ENCODE measurements around the gene PRM2.

Gene PRM2

DNA sequence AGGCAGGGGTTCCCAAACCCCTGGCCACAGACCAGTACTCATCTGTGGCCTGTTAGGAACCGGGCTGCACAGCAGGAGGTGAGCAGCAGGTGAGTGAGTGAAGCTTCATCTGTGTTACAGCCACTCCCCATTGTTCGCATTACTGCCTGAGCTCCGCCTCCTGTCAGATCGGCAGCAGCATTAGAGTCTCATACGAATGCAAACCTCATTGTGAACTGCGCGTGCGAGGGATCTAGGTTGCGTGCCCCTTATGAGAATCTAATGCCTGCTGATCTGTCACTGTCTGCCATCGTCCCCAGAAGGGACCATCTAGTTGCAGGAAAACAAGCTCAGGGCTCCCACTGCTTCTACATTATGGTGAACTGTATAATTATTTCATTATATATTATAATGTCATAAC lies 43.9 kb upstream of the PRM2 start:
- Histone ChIP-seq H3K9me3 (no peaks in the 10 kb centered on the region), H3K36me3 (no peaks in the 10 kb centered on the region), H3K27me3 (no peaks in the 10 kb centered on the region), H3K27ac (no peak overlapping the region), H3K4me3 (ENCODE audit: low read depth in 1 of 2, low read length in 1 of 2) (no peak overlapping the region), H3K4me1 (ENCODE audit: control insufficient read depth in 1 of 2, insufficient read depth in 1 of 2, low read depth in 1 of 2, low read length in 1 of 2) (no peaks in the 10 kb centered on the region)
- TF ChIP-seq, protein P1, sequence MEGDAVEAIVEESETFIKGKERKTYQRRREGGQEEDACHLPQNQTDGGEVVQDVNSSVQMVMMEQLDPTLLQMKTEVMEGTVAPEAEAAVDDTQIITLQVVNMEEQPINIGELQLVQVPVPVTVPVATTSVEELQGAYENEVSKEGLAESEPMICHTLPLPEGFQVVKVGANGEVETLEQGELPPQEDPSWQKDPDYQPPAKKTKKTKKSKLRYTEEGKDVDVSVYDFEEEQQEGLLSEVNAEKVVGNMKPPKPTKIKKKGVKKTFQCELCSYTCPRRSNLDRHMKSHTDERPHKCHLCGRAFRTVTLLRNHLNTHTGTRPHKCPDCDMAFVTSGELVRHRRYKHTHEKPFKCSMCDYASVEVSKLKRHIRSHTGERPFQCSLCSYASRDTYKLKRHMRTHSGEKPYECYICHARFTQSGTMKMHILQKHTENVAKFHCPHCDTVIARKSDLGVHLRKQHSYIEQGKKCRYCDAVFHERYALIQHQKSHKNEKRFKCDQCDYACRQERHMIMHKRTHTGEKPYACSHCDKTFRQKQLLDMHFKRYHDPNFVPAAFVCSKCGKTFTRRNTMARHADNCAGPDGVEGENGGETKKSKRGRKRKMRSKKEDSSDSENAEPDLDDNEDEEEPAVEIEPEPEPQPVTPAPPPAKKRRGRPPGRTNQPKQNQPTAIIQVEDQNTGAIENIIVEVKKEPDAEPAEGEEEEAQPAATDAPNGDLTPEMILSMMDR (IDR thresholded peaks at IDR 0.05), result no peak

DNA sequence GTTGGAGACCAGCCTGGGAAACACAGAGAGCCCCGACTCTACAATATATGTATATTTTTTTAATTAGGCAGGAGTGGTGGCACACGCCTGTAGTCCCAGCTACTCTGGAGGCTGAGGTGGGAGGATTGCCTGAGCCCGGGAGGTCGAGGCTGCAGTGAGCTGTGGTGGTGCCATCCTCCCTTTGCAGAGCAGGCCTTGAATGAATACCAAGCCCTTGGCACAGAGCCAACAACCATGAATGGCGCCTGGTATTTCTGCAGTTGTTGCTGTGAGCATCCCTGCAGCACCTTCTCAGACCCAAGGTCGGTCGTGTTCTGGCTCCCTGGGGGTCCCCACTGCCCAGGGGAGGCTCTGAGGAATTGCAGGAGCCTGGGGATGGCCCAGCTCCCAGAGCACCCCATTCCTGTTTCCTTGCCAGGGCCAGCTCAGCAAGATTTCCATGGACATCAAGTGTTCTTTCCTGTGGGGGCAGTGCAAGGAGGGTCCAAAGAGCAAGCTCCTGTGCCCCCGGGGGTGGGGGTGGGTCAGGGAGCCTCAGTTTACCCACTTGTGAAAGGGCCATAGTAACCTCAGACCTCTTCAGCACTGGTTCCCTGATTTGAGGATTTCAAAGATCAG lies 43.4 kb upstream of the PRM2 start:
- no peaks in the 10 kb centered on the region for H3K36me3 ChIP-seq
- no peaks in the 10 kb centered on the region for H3K27me3 ChIP-seq
- no peaks in the 10 kb centered on the region for H3K4me1 ChIP-seq (ENCODE audit: control insufficient read depth in 1 of 2, insufficient read depth in 1 of 2, low read depth in 1 of 2, low read length in 1 of 2)
- H3K4me3 ChIP-seq (ENCODE audit: low read depth in 1 of 2, low read length in 1 of 2), result no peak overlapping the region
- H3K9me3 ChIP-seq, result no peaks in the 10 kb centered on the region
- TF ChIP-seq, protein P1 (IDR thresholded peaks at IDR 0.05), result no peak
- no peak overlapping the region for H3K27ac ChIP-seq

DNA sequence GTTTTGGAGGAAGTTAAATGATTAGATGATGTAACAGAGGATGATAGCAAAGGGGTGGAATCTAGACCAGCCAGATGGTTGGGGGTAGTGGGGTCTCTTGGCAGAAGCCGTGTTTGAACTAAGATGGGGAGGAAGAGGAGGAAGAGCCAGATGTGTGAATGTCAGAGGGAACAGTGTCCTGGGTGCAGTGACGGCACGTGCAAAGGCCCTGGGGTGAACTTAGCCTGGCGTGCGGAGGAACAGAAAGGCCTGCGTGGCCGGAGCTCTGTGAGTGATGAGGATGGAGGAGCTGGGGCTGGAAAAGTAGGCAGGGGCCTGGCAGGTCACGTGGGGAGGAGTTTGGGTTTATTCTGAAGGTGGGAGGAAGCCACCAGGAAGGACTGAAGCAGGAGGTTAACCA lies 42.5 kb upstream of the PRM2 start:
- Histone ChIP-seq H3K4me3 (ENCODE audit: low read depth in 1 of 2, low read length in 1 of 2) (no peak overlapping the region), H3K27me3 (no peaks in the 10 kb centered on the region), H3K9me3 (no peaks in the 10 kb centered on the region), H3K27ac (no peak overlapping the region), H3K36me3 (no peaks in the 10 kb centered on the region), H3K4me1 (ENCODE audit: control insufficient read depth in 1 of 2, insufficient read depth in 1 of 2, low read depth in 1 of 2, low read length in 1 of 2) (no peaks in the 10 kb centered on the region)
- TF ChIP-seq, protein P1 (IDR thresholded peaks at IDR 0.05), result no peak

DNA sequence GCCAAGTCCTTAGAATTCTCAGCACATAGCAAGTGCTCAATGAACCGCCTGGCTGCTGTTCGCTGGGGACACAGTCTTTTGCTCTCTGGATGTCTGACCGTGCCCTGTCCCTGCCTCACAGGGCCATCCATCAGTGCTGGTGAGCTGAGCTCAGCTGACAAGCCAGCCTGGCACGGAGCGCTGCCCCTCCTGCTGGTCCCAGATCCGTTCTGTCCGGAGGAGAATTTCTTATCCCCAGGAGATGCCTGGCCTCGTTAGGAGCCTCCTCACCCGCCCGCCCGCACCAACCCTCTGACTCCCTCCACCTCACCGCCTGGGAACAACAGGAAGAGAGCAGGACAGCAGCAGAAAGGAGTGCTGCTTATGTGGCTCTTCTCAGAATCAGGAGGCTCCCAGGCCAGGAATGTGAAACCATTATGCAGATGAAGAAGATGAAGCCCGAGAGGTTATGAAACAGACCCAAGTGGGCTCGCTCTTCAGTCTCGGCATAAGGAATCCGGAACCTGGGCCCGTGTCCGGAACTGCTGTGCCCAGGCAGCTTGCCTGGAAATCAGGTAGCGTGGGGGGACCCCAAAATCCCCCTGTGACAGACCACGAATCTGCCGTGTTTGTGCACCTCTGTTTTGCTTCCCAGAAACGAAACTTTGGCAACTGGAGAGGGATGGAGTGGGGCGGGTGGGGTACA lies 40.2 kb upstream of the PRM2 start:
- no peaks in the 10 kb centered on the region for H3K9me3 ChIP-seq
- no peaks in the 10 kb centered on the region for H3K36me3 ChIP-seq
- no peak overlapping the region for H3K4me3 ChIP-seq (ENCODE audit: low read depth in 1 of 2, low read length in 1 of 2)
- peaks cover 11 to 16% of the 10 kb centered on the region in 2 experiments for H3K4me1 ChIP-seq (ENCODE audit: control insufficient read depth in 1 of 2, insufficient read depth in 1 of 2, low read depth in 1 of 2, low read length in 1 of 2)
- TF ChIP-seq, protein P1 (IDR thresholded peaks at IDR 0.05), result no peak
- no peaks in the 10 kb centered on the region for H3K27me3 ChIP-seq
- no peak overlapping the region for H3K27ac ChIP-seq

DNA sequence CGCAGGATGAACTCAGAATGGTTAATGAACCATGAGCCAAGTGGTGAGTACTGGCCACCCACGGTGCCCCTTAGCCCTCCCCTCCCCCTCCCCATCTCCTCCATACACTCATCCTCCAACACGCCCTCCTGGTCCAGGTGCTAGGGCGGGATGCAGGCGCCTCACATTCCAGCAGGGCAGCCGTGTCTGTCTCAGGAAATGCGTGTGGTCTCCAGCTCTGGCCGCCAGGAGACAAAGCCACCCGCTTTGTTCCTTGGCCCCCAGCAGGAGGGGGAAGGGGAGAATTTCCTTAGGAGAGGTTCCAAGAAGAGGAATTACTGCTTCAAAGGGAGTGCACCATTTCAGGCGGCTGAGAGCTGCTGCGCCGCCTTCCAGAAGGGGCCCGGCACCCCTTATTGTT lies 39.2 kb upstream of the PRM2 start:
- H3K27me3 ChIP-seq, result no peaks in the 10 kb centered on the region
- peaks cover 20 to 24% of the 10 kb centered on the region in 2 experiments for H3K4me1 ChIP-seq (ENCODE audit: control insufficient read depth in 1 of 2, insufficient read depth in 1 of 2, low read depth in 1 of 2, low read length in 1 of 2)
- H3K36me3 ChIP-seq, result no peaks in the 10 kb centered on the region
- H3K27ac ChIP-seq, result no peak overlapping the region
- no peaks in the 10 kb centered on the region for H3K9me3 ChIP-seq
- H3K4me3 ChIP-seq (ENCODE audit: low read depth in 1 of 2, low read length in 1 of 2), result no peak overlapping the region
- TF ChIP-seq, protein P1 (IDR thresholded peaks at IDR 0.05), result no peak
